ENCODE measurements around the gene BEST1.
"Not testable (repeated sequence)": the region's sequence is repeated elsewhere in the genome, so short reads cannot be mapped to it uniquely, and the experiment has no call there.

Gene BEST1

GRCh38 chr11:61947486-61948210 is 2.5 kb upstream of the BEST1 start:
- H3K36me3 ChIP-seq: no peaks in the 10 kb centered on the region
- peaks cover 9 to 23% of the 10 kb centered on the region in 2 experiments for H3K4me1 ChIP-seq (ENCODE audit: control insufficient read depth in 1 of 2, insufficient read depth in 1 of 2, low read depth in 1 of 2, low read length in 1 of 2)
- H3K27me3 ChIP-seq: peaks cover 8% of the 10 kb centered on the region
- peak overlapping the region; percentile 14 for H3K27ac ChIP-seq
- TF ChIP-seq CTCF (IDR thresholded peaks at IDR 0.05): peak; percentile 97
- no peaks in the 10 kb centered on the region for H3K9me3 ChIP-seq
- H3K4me3 ChIP-seq (ENCODE audit: low read depth in 1 of 2, low read length in 1 of 2): no peak overlapping the region

GRCh38 chr11:61948505-61948904 is 1.6 kb upstream of the BEST1 start:
- H3K4me1 ChIP-seq (ENCODE audit: control insufficient read depth in 1 of 2, insufficient read depth in 1 of 2, low read depth in 1 of 2, low read length in 1 of 2): peaks cover 15 to 25% of the 10 kb centered on the region in 2 experiments
- no peak for TF ChIP-seq CTCF (IDR thresholded peaks at IDR 0.05)
- H3K27me3 ChIP-seq: peaks cover 8% of the 10 kb centered on the region
- no peaks in the 10 kb centered on the region for H3K9me3 ChIP-seq
- no peak overlapping the region for H3K27ac ChIP-seq
- no peaks in the 10 kb centered on the region for H3K36me3 ChIP-seq
- no peak overlapping the region for H3K4me3 ChIP-seq (ENCODE audit: low read depth in 1 of 2, low read length in 1 of 2)

GRCh38 chr11:61949169-61950034 is 749 bp upstream of the BEST1 start:
- Histone ChIP-seq H3K27me3 (peaks cover 7% of the 10 kb centered on the region), H3K27ac (peak overlapping the region; percentile 56), H3K4me3 (ENCODE audit: low read depth in 1 of 2, low read length in 1 of 2) (no peak overlapping the region), H3K4me1 (ENCODE audit: control insufficient read depth in 1 of 2, insufficient read depth in 1 of 2, low read depth in 1 of 2, low read length in 1 of 2) (peaks cover 24 to 34% of the 10 kb centered on the region in 2 experiments), H3K9me3 (no peaks in the 10 kb centered on the region), H3K36me3 (no peaks in the 10 kb centered on the region)
- peak; percentile 11 for TF ChIP-seq CTCF (IDR thresholded peaks at IDR 0.05)

GRCh38 chr11:61951484-61952135 is 1.5 kb downstream of the BEST1 start:
- Histone ChIP-seq H3K9me3 (no peaks in the 10 kb centered on the region), H3K27ac (peak overlapping the region; percentile 17), H3K4me1 (ENCODE audit: control insufficient read depth in 1 of 2, insufficient read depth in 1 of 2, low read depth in 1 of 2, low read length in 1 of 2) (peaks cover 37 to 49% of the 10 kb centered on the region in 2 experiments), H3K36me3 (peaks cover 3% of the 10 kb centered on the region), H3K27me3 (no peaks in the 10 kb centered on the region), H3K4me3 (ENCODE audit: low read depth in 1 of 2, low read length in 1 of 2) (no peak overlapping the region)
- no peak for TF ChIP-seq CTCF (IDR thresholded peaks at IDR 0.05)

- Histone ChIP-seq H3K27me3 (no peaks in the 10 kb centered on the region), H3K27ac (peak overlapping the region; percentile 95), H3K4me1 (ENCODE audit: control insufficient read depth in 1 of 2, insufficient read depth in 1 of 2, low read depth in 1 of 2, low read length in 1 of 2) (peaks cover 50 to 58% of the 10 kb centered on the region in 2 experiments), H3K4me3 (ENCODE audit: low read depth in 1 of 2, low read length in 1 of 2) (no peak overlapping the region), H3K36me3 (peaks cover 16% of the 10 kb centered on the region), H3K9me3 (no peaks in the 10 kb centered on the region)
- no peak for TF ChIP-seq CTCF (IDR thresholded peaks at IDR 0.05)
Measured at GRCh38 chr11:61952882-61953281, 2.7 kb downstream of the BEST1 start.

- not testable (repeated sequence) for H3K9me3 ChIP-seq, H3K27me3 ChIP-seq
- Histone ChIP-seq H3K36me3 (peaks cover 23% of the 10 kb centered on the region), H3K27ac (peak overlapping the region; percentile 95), H3K4me3 (ENCODE audit: low read depth in 1 of 2, low read length in 1 of 2) (peak overlapping the region; percentile 78 to 85), H3K4me1 (ENCODE audit: control insufficient read depth in 1 of 2, insufficient read depth in 1 of 2, low read depth in 1 of 2, low read length in 1 of 2) (peaks cover 58 to 65% of the 10 kb centered on the region in 2 experiments)
Measured at GRCh38 chr11:61953632-61954031, 3.5 kb downstream of the BEST1 start.
